K562 (cell line): ENCODE results near the gene EME2. TPM values are rescaled to one million over a fixed set of nuclear protein-coding genes. Genes with fewer than 3 reads are reported as not detected.

ENCODE experiments used
- ARNT ChIP-seq, 2 experiments: fragments of 450-650 bp; IDR thresholded peaks; 2 replicates each; pipeline ENCODE4 v1.6.1; 2016; ENCODE audit warnings: mild to moderate bottlenecking in 1 of 2
- BACH1 ChIP-seq: fragments of 200-800 bp; sonication (Bioruptor generic); IDR thresholded peaks from 2 replicates; pipeline ENCODE4 v1.6.1; 2016; ENCODE audit warnings: missing genetic modification characterization, missing compliant biosample characterization
- CREB1 ChIP-seq, 2 experiments: sonication (generic) in 1 of 2; formaldehyde crosslinking in 1 of 2; IDR thresholded peaks; 2 replicates each; pipeline versions ENCODE4 v1.6.1 to v1.8.0; 2012 to 2022; ENCODE audit warnings: inconsistent platforms in 1 of 2, mild to moderate bottlenecking in 1 of 2, missing genetic modification reagents in 1 of 2, moderate library complexity in 1 of 2
- FOXA3 ChIP-seq, 2 experiments: fragments of 450-650 bp in 1 of 2; sonication (generic) in 1 of 2; formaldehyde crosslinking; IDR thresholded peaks in 1 of 2; conservative IDR thresholded peaks in 1 of 2; 2 replicates each; pipeline versions ENCODE4 v1.4.0 to v1.8.0; 2020 to 2022; ENCODE audit warnings: mild to moderate bottlenecking in 2 of 2, missing genetic modification reagents in 1 of 2
- FOXO4 ChIP-seq: fragments of 450-650 bp; formaldehyde crosslinking; IDR thresholded peaks from 2 replicates; pipeline ENCODE4 v1.4.0; 2020; ENCODE audit warnings: mild to moderate bottlenecking, moderate library complexity
- GABPA ChIP-seq: fragments of 200-800 bp; sonication (Bioruptor generic); conservative IDR thresholded peaks from 2 replicates; pipeline ENCODE4 v1.6.1; 2016; ENCODE audit warnings: low read depth, missing genetic modification characterization, missing compliant biosample characterization
- GATAD2B ChIP-seq: fragments of 450-650 bp; IDR thresholded peaks from 2 replicates; pipeline ENCODE4 v1.6.1; 2017; ENCODE audit warnings: mild to moderate bottlenecking, borderline replicate concordance
- HIVEP1 ChIP-seq: fragments of 250-450 bp; sonication (Bioruptor Pico); IDR thresholded peaks from 2 replicates; pipeline ENCODE4 v1.4.0; 2020; ENCODE audit warnings: mild to moderate bottlenecking
- PBX2 ChIP-seq, 2 experiments: IDR thresholded peaks in 1 of 2; conservative IDR thresholded peaks in 1 of 2; 2 replicates each; pipeline ENCODE4 v1.6.1; 2016; ENCODE audit warnings: low read depth in 2 of 2, mild to moderate bottlenecking in 1 of 2, missing compliant biosample characterization in 1 of 2, missing genetic modification characterization in 1 of 2, moderate library complexity in 1 of 2
- POLR2AphosphoS5 ChIP-seq: IDR thresholded peaks from 2 replicates; pipeline ENCODE4 v1.6.1; 2011; ENCODE audit warnings: mild to moderate bottlenecking, low read depth, low read length, moderate library complexity; ENCODE audit not compliant: control insufficient read depth, insufficient read depth
- PYGO2 ChIP-seq: fragments of 450-650 bp; IDR thresholded peaks from 2 replicates; pipeline ENCODE4 v1.6.1; 2016; ENCODE audit warnings: mild to moderate bottlenecking, missing genetic modification characterization, moderate library complexity, missing compliant biosample characterization
- RERE ChIP-seq: sonication (generic); formaldehyde crosslinking; IDR thresholded peaks from 2 replicates; pipeline ENCODE4 v1.8.0; 2023; ENCODE audit warnings: missing genetic modification reagents, mild to moderate bottlenecking, borderline replicate concordance
- SUPT5H ChIP-seq: fragments of 450-650 bp; IDR thresholded peaks from 2 replicates; pipeline ENCODE4 v1.6.1; 2016
- ZNF764 ChIP-seq: fragments of 250-450 bp; sonication (Bioruptor Pico); IDR thresholded peaks from 2 replicates; pipeline ENCODE4 v1.4.0; 2020; ENCODE audit warnings: low read depth, mild to moderate bottlenecking, moderate library complexity
- polyA plus RNA-seq, 8 experiments: library from polyadenylated mRNA; depleted of rRNA in 4 of 8; stranded (reverse) in 5 of 8; unstranded in 3 of 8; fragments of >200 nt; fragmentation: Nextera tagmentation in 2 of 8; fragmentation: Illumina TruSeq in 1 of 8; extraction: Ambion mirVana in 2 of 8; extraction: Trizol in 1 of 8; gene quantifications; 2 replicates each; pipeline versions ENCODE4 v1.2.1 to v1.2.3, GENCODE V29; 2011 to 2014; ENCODE audit warnings: inconsistent platforms in 1 of 8, missing spikeins in 1 of 8
- total RNA-seq, 7 experiments: library from RNA; depleted of rRNA in 6 of 7; stranded (reverse); fragments of >200 nt in 6 of 7; fragmentation: Illumina TruSeq in 2 of 7; extraction: Trizol in 2 of 7; gene quantifications; 2 replicates each; pipeline versions ENCODE4 v1.2.1 to v1.2.3, GENCODE V29; 2011 to 2021; ENCODE audit warnings: low replicate concordance in 1 of 7

EME2 gene
- total and polyA plus RNA-seq, 9 of the 15 experiments (the other 6 are each of a cell fraction or from before 2014, with no cell fraction given), result 0.35 to 19.9 (median 3.5) TPM

- TF ChIP-seq PYGO2 (tag), result no peak
- peak; percentile 100 for TF ChIP-seq GABPA (tag)
- peak; percentile 66; the same call in 1 of the 2 replicates for TF ChIP-seq POLR2AphosphoS5
- TF ChIP-seq CREB1 (IDR thresholded peaks at IDR 0.05), result no peak; the same call in 1 of the 2 replicates
- TF ChIP-seq CREB1 (CRISPR knock-in tag; IDR thresholded peaks at IDR 0.05), result peak; percentile 49; the same call in 1 of the 2 replicates
- TF ChIP-seq ZNF764 (CRISPR knock-in tag), result no peak
- TF ChIP-seq GATAD2B, result no peak
- no peak for TF ChIP-seq BACH1 (tag)
- no peak for TF ChIP-seq RERE
- TF ChIP-seq PBX2 (CRISPR knock-in tag; IDR thresholded peaks at IDR 0.05; ENCODE audit: low read depth), result no peak
- no peak for TF ChIP-seq PBX2 (tag; conservative IDR thresholded peaks at IDR 0.05; ENCODE audit: low read depth)
- TF ChIP-seq ARNT (IDR thresholded peaks at IDR 0.05), result no peak
- TF ChIP-seq SUPT5H, result peak; percentile 86
- peak; percentile 60; the same call in 1 of the 2 replicates for TF ChIP-seq HIVEP1 (CRISPR knock-in tag)
- TF ChIP-seq FOXO4 (CRISPR knock-in tag), result no peak
- no peak for TF ChIP-seq FOXA3 (CRISPR knock-in tag; conservative IDR thresholded peaks at IDR 0.05 in 1 of 2, IDR thresholded peaks at IDR 0.05 in 1 of 2)
These were observed 495 bp downstream of the EME2 start, which contains the start of gene MRPS34 (continued) for GRCh38 chr16:1772908-1773702.
